NT2/D1 (cell line): Measurements from ENCODE around the gene CREB3L1.

Source experiments
- DNase-seq: peaks from one replicate; pipeline ENCODE4 v3.0.0-alpha.2; 2011; ENCODE audit warnings: low read depth, low spot score
- H3K27me3 ChIP-seq: 2 replicates; pipeline ENCODE4 v1.6.0; 2011; ENCODE audit warnings: mild to moderate bottlenecking; ENCODE audit not compliant: insufficient read length, insufficient read depth
- H3K36me3 ChIP-seq: 2 replicates; pipeline ENCODE4 v1.6.1; 2011; ENCODE audit warnings: mild to moderate bottlenecking, low read length, mixed read lengths; ENCODE audit not compliant: insufficient read depth, insufficient read length
- H3K4me1 ChIP-seq: 2 replicates; pipeline ENCODE4 v1.5.1; 2011; ENCODE audit not compliant: insufficient read depth, insufficient read length
- H3K4me3 ChIP-seq: 2 replicates; pipeline ENCODE4 v1.5.1; 2011; ENCODE audit warnings: low read depth; ENCODE audit not compliant: insufficient read length
- H3K9ac ChIP-seq: 2 replicates; pipeline ENCODE4 v1.6.0; 2011; ENCODE audit warnings: low read depth; ENCODE audit not compliant: insufficient read length
- H3K9me3 ChIP-seq: 2 replicates; pipeline ENCODE4 v1.5.1; 2011; ENCODE audit warnings: mild to moderate bottlenecking, low read length; ENCODE audit not compliant: insufficient read depth
- SUZ12 ChIP-seq: IDR thresholded peaks from 2 replicates; pipeline ENCODE4 v1.6.1; 2011; ENCODE audit not compliant: insufficient read length, insufficient read depth; ENCODE audit errors: extremely low read depth
- YY1 ChIP-seq: IDR thresholded peaks from 2 replicates; pipeline ENCODE4 v1.6.1; 2011; ENCODE audit not compliant: insufficient read length, insufficient read depth
- ZNF274 ChIP-seq: IDR thresholded peaks from 2 replicates; pipeline ENCODE4 v1.6.1; 2011; ENCODE audit warnings: mild to moderate bottlenecking, low read depth, low read length

Gene CREB3L1

GRCh38 chr11:46332093-46332567, 54.7 kb downstream of the CREB3L1 start:
- TF ChIP-seq SUZ12 (peak; percentile 36), ZNF274 (no peak)
- Histone ChIP-seq H3K4me1 (peaks cover 59% of the 10 kb centered on the region), H3K9me3 (no peaks in the 10 kb centered on the region), H3K4me3 (peak overlapping the region; percentile 66), H3K27me3 (peaks cover 60% of the 10 kb centered on the region), H3K9ac (peak overlapping the region; percentile 76), H3K36me3 (no peaks in the 10 kb centered on the region)
- DNase-seq, result no peak

- Histone ChIP-seq H3K4me3 (peak overlapping the region; percentile 66), H3K27me3 (peaks cover 60% of the 10 kb centered on the region), H3K36me3 (no peaks in the 10 kb centered on the region), H3K9me3 (no peaks in the 10 kb centered on the region), H3K4me1 (peaks cover 63% of the 10 kb centered on the region), H3K9ac (peak overlapping the region; percentile 76)
- no peak for TF ChIP-seq ZNF274
- no peak for TF ChIP-seq YY1
- peak; percentile 9 for TF ChIP-seq SUZ12
- DNase-seq, result no peak
Observed at GRCh38 chr11:46332568-46333393, 55.3 kb downstream of the CREB3L1 start.

DNA sequence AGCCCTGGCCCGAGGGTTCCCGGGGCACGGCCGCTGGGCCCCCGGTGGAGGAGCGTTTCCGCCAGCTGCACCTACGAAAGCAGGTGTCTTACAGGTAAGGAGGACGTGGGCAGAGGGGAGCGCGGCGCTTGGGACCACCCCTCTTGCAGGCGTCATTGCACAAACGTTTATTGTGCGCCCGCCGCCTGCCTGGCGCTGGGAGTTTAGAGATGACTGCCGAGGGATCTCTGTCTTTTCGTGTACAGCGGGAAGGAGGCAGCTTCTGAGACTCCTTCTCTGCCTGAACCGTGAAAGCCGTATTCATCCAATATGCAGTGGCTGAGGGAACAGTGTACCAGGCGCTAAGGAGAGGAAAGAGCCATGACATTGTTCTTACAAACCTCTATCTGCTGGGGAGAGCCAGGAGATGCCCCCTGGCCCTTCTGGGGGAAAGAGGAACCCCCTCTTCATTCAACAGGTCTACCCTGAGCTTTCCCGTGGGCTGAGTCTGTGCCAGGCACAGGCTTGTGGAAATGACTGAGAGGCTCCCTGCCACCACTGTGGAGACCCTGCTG, 56.0 kb downstream of the CREB3L1 start:
- Histone ChIP-seq H3K9ac (peak overlapping the region; percentile 76), H3K36me3 (no peaks in the 10 kb centered on the region), H3K4me3 (peak overlapping the region; percentile 66), H3K27me3 (peaks cover 60% of the 10 kb centered on the region), H3K4me1 (peaks cover 65% of the 10 kb centered on the region), H3K9me3 (no peaks in the 10 kb centered on the region)
- DNase-seq, result no peak
- TF ChIP-seq ZNF274, result no peak
- TF ChIP-seq SUZ12, result peak; percentile 58

DNA sequence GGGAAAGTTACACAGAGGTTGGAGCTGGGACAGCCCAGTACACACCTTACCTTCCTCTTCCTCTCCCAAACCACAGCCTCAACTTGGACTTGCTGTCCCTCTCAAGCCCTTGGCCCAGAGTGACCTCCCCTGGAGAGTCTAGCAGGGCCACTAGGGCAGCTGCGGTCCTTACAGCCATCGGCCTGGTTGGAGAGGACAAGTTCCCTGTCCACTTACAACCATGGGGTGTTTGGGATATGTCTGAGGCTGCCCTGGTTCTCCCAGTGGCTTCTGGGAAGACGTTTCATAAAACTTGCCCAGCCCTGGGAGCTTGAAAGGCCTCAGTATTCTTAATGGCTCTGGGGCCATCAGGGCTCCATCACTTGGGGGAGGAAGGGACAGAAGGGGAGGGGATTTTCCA, 56.7 kb downstream of the CREB3L1 start:
- H3K9ac ChIP-seq, result no peak overlapping the region
- no peaks in the 10 kb centered on the region for H3K9me3 ChIP-seq
- TF ChIP-seq SUZ12, result no peak
- no peak for TF ChIP-seq ZNF274
- no peak for TF ChIP-seq YY1
- H3K27me3 ChIP-seq, result peaks cover 59% of the 10 kb centered on the region
- no peak overlapping the region for H3K4me3 ChIP-seq
- no peaks in the 10 kb centered on the region for H3K36me3 ChIP-seq
- DNase-seq, result no peak
- H3K4me1 ChIP-seq, result peaks cover 68% of the 10 kb centered on the region

GRCh38 chr11:46335271-46335670, 57.8 kb downstream of the CREB3L1 start:
- peaks cover 69% of the 10 kb centered on the region for H3K4me1 ChIP-seq
- H3K9me3 ChIP-seq, result no peaks in the 10 kb centered on the region
- peak overlapping the region; percentile 37 for H3K9ac ChIP-seq
- peaks cover 48% of the 10 kb centered on the region for H3K27me3 ChIP-seq
- no peak for DNase-seq
- H3K36me3 ChIP-seq, result no peaks in the 10 kb centered on the region
- no peak overlapping the region for H3K4me3 ChIP-seq
- TF ChIP-seq YY1, result no peak
- TF ChIP-seq SUZ12, result no peak
- TF ChIP-seq ZNF274, result no peak

DNA sequence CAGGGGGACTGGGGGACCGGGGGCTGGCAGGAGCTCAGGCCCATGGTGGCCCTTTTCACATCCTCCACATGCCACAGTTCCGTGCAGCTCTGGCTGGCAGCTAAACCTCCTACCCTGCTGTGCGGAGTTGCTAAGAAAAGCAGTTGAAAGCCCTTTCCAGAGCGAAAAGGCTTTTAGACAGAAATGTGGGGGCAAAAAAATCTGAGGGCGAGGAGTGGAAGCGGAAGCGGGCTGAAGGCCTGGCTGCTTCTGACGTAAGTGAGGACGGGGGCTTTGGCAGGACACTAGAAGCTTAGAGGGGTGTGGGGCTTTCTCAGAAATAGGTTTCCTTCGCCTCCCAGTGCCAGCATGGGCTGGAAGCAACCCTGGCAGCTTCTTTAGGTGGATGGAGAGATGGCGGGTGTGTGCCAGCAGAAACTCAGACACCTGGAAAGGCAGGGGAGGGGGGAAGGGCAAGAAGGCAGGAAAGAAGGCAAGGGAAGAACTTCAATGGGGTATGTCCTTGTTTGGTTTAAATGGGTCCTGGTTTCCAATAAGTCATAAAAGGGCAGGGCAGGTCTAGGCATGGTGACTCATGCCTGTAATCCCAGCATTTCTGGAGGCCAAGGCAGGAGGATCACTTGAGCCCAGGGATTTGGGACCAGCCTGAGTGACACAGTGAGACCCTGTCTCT, 58.6 kb downstream of the CREB3L1 start:
- DNase-seq, result no peak
- no peaks in the 10 kb centered on the region for H3K9me3 ChIP-seq
- H3K36me3 ChIP-seq, result no peaks in the 10 kb centered on the region
- H3K9ac ChIP-seq, result peak overlapping the region; percentile 37
- peaks cover 65% of the 10 kb centered on the region for H3K4me1 ChIP-seq
- H3K4me3 ChIP-seq, result no peak overlapping the region
- H3K27me3 ChIP-seq, result peaks cover 41% of the 10 kb centered on the region
- TF ChIP-seq ZNF274 (no peak), SUZ12 (no peak), YY1 (no peak)

DNA sequence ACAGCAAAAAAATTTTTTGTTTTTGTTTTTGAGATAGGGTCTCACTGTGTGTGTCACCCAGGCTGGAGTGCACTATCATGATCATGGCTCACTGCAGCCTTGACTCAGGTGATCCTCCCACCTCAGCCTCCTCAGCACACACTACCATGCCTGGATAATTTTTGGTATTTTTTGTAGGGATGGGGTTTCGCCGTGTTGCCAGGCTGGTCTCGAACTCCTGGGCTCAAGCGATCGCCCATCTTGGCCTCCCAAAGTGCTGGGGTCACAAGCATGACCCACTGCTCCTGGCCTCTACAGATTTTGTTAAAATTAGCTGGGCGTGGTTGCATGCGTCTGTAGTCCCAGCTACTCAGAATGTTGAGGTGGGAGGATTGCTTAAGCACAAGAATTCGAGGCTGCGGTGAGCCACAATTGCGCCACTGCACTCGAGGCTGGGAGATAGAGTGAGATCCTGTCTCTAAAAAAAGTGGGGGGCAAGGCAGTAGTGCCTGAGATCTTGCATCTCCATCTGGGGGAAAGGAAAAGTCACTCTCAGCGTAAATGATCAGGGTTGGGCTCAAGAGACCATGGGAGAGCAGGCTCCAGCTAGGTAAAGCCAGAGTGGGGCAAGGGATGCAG, 59.2 kb downstream of the CREB3L1 start:
- Histone ChIP-seq H3K9ac (peak overlapping the region; percentile 37), H3K27me3 (peaks cover 35% of the 10 kb centered on the region), H3K4me1 (peaks cover 63% of the 10 kb centered on the region), H3K9me3 (no peaks in the 10 kb centered on the region), H3K4me3 (no peak overlapping the region), H3K36me3 (no peaks in the 10 kb centered on the region)
- TF ChIP-seq ZNF274, result no peak
- TF ChIP-seq YY1, result no peak
- no peak for TF ChIP-seq SUZ12
- DNase-seq, result no peak
